HUDEP-2 (cell line): ENCODE results near the gene ECI1.
"Not testable (repeated sequence)": the region's sequence is repeated elsewhere in the genome, so short reads cannot be mapped to it uniquely, and the experiment has no call there.

ENCODE experiments used
- DNase-seq, 76 experiments: peaks; one replicate each; lab custom pipeline; 2025; ENCODE audit not compliant: unreplicated experiment in 76 of 76; lab: John Stamatoyannopoulos, UW

The ECI1 gene

DNA sequence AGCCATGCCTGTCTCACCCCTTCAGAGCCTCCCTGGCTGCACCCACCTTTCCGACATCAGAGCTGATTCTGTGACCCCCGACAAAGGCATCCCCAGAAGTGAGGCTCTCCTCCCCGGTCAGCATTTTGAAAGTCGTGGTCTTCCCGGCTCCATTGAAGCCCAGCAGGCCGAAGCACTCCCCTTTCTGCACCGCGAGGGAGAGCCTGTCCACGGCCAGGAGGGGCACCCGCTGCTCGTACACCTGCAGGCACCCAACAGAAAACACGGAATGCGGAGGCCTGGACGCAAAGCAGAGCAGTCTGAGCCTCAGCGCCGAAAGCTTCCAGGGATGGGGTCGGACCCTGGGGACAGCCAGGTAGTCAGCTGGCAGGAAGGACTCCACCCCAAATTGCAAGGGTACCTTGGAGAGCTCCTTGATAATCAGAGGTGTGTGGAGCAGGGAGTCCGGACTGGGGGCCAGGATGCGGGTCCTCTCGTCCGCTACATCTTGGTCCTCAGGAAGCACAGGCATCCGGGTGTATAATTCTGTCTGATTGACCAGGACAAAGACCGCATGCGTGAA is 29.7 kb upstream of the ECI1 start:
- DNase-seq, result no peak

DNA sequence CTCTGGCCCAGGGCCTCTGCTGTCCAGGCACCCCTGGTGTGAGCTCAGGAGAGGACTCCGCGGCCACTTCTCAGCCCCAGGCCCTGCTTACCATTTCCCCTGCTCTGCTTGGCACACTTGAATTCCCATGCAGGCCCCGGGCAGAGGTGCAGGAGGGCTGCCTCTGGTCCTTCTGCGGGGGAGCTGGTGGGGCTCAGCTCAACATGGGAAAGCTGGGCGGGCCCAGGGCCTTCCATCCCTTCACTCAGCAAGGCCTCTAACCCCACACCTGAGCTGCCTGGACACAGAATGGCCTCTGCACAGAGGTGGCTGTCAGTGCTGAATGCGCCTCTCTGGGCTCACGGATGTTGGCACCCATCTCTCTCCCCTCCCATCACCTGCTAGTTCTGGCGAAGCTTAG is 29.1 kb upstream of the ECI1 start:
- DNase-seq, result no peak

DNA sequence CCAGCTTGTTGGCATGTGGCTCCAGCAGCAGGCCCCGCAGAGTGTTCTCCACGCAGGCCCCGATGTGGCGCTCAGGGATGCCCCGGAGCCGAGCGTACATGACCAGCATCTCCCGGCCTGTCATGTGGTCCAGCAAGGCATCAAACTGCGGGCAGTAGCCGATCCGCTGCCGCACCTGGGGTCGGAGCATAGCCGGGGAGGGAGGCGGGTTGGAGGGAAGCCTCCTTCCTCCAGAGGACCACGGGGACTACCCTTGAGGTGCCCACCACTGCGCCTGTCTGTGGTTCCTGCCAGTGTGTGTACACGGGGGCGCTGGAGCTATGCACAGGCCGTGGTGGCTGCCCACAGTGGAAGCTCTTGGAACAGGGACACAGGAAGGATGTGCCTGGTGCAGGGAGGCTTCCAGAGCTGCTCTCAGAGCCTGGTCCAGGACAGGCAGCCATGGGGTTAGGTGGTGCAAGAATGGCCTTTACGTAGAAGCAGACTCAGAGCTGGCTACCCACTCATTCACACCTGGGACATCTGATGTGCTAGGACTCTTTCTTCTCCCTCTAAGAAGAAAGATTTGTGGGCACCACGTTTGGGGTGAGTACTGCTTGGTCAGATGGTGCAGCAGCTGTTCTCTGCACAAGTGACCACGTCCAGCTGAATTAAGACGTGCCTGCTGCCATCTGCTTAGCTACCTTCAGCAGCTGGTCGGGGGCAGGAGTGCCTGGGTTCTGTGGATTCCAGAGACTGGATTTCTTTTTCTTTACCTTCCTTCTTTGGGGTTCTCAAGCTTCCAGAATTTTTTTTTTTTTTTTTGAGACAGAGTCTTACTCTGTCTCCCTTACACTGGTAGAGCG is 27.8 kb upstream of the ECI1 start:
- DNase-seq, result no peak

DNA sequence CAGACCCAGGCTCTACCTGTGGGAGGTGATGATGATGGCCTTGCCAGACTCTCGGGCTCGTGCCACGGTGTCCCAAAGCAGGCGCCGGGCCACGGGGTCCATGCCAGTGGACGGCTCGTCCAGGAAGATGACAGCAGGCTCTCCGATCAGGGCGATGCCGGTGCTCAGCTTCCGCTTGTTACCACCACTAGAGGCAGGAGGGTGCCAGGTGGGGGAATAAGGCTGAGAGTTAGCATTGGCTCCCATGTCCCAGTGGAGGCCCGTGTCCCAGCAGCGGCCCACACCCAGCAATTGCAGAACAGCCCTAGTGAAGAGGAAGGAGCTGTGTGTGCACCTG is 26.9 kb upstream of the ECI1 start:
- no peak for DNase-seq

DNA sequence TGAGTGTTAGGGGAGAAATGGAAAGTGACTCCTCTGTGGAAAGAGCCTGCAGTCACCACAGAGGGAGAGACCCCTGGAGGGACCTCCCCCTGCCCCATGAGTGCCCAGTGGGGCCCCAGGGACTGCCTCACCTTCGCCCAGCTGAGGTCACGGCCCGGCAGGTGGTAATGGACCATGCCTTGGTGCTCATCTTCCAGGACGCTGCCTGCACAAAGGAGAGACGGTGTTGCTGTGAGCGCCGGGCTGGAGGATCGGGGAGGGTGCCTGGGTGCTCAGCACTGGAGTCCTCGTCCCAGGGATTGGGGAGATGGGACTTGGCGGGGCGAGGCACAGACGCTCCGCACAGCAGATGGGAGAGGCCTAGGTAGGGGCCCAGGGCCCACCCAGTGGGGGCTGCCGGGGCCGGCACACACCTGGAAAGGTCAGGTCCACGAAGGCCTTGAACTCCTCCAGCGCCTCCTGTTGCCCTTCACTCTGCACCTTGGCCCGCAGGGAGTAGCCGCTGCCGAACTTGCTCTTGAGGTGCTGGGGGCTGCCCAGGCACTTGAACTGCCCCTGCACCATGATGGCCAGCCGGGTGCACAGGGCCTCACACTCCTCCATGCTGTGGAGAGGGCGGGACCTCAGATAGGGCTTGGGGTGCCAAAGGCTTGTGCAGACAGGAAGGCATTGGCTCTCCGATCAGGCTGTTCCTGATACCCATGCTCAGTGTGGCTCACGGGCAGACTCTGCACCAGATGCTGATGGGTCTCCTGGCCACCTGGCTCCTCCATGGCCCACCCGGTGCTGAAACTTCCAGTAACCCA is 26.3 kb upstream of the ECI1 start:
- DNase-seq, result no peak

DNA sequence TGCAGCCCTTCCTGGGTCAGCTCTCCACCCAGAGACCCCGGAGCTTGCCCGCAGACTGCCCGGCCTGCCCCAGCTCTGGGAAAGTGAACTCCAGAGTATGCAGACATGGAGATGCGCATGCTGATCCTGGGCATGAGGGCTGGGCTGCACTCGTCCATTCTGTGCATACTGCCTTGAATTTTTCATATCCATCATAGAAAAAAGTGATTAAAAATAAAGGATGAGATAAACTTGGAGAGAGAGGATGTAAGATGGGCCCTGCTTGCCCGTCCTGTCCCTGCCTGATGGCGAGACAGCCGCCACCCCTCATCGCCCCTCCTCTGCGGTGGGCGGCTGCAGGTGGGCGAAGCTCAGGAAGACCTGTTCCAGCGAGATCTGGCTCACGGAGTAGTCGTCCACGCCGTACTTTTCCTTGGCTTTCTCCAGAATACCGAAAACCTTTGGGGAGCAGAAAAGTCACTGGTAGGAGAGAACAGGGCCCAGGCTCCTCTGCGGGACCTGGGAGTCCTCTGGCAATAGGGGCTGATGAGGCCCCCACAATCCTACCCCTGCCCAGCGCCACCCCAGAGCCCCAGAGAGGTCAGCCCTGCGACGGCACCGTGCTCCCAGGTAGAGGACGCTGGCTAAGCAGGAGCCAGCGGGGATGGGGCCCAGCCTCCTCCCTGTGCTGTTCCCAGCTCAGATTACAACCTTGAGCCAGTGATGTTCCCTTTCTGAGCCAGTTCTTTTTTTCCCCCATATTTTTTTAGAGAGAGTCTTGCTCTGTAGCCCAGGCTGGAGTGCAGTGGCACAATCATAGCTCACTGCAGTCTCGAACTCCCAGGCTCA is 25.2 kb upstream of the ECI1 start:
- no peak for DNase-seq

DNA sequence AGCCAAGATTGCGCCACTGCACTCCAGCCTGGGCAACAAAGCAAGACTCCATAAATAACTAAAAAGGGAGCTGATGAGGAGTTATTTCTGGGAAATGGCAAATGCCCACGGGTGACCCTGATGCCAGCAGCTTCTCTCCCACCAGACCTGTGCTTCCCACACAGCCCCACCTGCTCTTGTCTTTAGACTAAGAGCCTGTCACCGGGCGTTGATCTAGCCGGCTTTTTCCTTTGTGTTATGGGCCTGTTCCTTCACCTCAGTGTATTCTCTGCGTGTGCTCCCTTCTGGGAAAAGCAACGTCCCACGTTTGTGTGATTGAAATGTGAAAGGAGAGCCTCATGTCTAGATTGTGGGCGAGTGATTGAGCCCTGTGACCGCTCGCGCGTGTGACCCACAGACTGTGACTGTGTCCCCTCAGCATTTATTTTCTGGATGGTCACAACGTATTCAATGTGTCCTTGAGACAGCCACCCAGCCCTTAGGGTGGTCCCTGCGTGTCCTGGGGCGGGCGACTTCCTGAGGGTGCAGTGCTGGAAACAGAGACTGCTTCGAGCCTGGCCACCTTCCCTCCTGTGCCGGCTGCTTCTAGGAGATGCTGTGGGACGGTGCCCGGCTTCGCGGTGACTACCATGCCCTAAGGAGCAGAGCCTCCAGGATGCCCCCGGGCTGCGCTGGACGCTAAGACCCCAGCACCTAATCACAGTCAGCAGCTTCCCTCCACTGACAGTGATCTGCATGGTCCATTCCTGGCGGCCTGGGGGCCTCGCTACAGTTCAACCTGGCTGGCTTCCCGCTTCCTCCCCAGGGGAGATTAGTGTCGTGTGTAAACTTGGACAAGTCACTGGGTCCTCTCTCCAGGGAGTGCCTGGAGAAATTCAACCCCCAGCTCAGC is 24.3 kb upstream of the ECI1 start:
- no peak for DNase-seq

DNA sequence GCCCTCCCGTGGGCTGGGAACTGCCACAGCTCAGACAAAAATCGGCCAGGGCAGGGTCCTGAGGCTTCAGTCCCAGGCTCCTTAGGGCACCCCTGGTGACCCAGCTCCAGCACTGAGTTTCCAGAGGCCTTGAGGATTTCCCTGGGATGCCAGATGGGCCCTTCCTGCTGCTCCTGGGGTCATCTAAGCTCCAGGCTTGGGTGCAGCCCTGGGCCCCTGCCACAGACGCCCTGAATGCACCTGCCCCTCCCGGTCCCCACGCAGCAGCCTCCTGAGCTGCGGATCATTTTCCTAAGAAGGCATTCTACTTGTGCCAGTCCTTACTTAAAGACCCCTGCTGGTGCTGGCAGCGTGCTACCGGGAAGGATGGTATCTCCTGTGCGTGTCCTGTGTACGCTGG is 22.5 kb upstream of the ECI1 start:
- DNase-seq, result no peak

DNA sequence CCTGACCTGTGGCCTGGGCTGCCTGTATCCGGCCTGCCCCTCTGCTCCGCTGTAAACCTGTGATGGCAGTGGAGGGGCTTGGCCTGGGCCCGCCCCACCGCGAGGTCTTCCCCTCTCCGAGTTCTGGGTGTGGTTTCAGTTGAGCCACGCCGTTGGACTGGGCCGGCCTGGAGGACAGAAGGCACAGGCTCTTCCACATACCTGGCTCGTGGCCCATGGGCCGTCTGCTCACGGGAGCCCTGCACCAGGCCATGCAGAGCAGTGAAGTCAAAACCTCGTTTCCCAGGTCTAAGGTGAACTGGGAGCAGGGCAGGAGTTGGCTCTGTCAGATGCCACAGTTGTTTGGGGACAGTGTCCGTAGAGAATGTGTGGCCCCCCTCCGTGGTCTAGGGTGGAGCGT is 22.1 kb upstream of the ECI1 start:
- DNase-seq, result no peak

DNA sequence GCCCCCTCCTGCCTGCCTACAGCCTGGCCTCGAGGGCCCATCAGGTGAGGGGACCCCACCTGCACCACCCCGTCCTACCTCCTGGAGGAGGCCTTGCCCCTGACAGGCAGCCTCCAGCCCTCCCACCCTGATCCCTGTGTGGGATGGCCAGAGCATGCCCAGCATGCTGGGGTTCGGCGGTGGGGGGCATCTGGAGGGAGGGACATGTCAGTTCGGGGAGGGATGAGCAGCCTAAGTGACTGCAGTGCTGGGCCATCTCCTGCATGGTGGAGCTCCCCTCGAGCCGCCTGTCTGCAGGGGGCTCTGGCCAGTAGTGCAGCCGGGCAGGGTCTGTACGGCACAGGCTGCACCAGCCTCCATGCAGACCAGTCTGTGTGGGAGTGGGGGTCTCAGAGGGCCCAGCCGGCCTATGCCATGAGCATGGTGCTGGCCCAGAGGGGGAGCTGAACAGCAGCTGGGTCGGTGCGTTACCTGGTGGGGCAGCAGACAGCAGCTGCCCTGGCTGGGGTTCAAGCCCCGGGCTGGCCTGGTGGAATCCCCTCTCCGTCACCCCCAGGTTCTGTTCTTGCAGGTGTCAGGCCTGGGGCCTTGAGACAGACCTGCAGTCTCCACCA is 20.6 kb upstream of the ECI1 start:
- no peak for DNase-seq

DNA sequence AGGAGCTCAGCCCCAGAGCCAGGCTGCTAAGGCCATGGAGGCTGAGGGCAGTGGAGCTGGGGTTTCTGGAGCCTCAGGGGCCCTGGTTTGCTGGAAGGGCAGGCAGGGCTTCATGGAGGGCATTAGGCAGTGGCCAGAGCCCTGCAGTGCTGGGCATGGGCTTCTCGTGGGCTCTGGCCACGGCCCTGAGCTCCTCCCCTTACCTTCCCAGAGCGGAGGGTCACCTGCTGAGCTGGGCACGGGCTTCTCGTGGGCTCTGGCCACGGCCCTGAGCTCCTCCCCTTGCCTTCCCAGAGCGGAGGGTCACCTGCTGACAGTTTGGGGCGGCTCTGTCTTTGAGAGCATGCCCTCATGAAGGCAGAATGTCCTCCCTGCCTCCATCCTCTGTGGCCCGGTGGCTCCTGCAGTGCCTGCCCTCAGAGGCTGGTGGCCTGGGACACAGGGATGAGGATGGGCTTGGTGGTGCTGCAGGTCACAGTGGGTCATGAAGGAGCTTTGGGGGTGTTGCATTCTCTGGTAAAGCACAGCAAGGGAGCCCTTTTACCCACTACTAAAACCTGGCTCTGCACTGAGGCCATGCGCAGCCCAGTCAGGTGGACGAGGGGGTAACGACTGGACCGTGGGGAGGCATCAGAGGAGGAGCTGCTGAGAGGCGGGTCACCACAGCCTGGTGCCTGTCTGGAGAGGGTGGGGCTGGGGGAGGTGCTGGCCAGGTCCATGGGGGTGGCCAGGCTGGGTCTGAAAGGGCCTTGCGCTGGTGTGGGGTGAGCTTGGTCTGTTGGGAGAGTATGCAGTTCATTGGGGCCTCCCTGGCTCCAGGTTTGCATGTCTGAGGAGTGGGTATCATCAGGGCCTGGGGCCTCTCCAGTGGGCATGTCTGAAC is 19.4 kb upstream of the ECI1 start:
- no peak for DNase-seq

DNA sequence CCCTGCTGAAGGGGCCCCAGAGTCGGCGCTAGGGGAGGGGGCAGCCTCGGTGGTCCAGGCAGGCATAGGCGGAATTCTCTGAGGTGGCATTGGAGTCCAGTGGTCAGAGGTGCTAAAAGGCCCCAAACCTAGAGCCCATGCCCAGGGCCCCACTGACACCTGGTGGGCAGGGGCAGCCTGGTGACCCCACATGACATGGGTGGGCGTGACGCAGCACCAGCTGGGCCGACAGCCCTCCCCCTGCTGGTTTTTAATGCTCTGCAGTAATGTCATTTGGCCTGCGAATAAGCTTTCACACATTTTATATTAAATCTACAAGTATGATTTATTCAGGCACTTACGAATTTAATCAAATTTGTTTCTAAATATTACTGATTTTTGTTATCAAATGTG is 18.7 kb upstream of the ECI1 start:
- no peak for DNase-seq

DNA sequence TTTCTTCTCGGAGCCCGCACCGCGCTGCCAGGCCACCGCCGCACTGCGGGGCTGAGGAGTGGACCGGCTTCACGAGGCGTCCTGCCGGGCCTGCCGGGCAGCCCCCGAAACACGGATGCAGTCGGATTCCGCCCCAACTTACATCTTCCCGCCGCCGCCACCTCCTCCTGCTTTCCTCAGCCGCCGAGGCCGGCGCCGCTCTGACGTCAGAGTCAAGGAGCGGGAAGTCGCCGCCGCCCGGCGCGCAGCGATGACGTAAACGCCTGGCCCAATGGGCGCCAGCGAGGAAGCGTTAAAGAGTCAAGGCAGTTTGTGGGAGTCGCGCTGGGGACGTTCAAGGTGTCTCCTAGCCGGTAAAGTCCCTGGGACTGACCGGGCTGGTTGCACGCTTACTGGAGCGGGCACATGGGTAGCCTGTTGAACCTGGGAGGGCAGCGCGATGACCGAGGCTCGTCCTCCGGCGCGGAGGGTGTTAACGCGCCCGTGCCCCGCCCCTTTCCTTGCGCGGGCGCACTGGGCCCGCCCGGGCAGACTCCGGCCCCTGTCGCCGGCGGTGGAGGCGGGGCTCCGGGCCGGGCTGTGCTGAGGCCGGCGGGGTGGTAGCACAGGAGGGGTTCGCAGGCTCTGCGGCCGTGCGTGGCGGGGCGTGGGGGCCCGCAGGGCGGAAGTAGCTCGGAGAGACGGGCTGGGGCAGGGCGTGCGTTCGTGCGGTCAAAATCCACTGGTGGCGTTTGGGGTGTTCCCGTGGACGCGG is 16.7 kb upstream of the ECI1 start, which contains the start of gene RNPS1:
TSS of gene RNPS1 (minus strand) at position 214 of the 754 bp plus-strand sequence. CDS start 3,483 bp downstream, outside the sequence.
- DNase-seq, result peak in 75 of 76 experiments; percentile 57 to 95 (median 87)

DNA sequence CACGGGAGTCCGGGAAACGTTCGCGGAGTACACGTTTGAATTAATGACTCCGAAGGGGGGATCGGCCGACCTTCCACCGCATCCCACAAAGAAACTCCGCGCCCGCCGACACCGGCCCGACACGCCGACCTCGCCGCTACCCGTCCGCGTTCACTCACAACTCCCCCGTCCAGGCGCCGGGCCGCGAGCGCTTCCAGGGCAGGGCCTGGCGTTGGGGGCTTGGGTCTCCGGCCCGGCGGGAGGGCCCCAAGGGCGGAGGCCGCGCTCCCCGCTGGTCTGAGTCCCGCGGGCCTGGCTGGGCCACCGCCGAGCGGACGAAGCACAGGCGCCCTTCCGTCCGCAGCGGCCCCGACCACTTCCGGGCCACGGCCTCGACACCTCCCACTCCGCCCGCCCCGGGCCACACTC is 16.1 kb upstream of the ECI1 start:
- peak in 12 of 76 experiments; percentile 32 to 77 (median 66) for DNase-seq

DNA sequence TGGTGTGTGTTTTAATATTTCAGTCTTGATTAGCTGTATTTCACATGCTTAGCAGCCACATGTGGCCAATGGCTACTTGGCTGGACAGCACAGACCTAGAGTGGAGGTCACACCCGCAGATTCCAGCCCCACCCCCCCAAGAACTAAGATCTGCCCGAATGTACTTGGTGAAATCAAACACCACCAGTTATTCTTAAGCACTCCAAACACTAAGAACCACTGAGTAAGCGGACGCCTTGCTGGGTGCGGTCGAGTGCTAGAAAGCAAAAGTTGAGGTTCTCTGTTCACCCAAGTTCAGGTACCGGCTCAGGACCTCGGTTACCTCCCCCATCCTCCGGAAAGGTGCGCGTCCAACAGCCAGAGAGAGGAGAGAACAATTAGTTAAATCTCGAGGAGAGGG is 15.5 kb upstream of the ECI1 start:
- not testable (repeated sequence) for DNase-seq

DNA sequence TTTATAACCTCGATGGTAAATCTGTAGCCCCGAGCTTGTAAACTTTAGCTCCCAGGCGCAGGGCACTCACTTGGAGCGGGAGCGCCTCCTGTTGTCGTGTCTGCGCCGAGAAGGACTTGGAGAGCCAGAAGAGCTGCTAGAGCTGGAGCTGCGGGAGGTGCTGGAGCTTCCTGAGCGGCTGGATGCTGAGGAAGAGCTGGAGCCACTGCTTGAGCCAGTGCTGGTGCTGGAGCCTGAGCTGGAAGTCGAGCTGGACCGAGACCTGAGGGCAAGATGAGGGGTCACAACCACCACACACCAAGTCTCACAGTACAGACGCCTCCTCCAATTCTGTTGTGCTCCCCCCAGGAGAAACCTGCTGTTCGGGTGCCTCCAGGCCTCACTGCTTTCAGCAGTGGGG is 11.6 kb upstream of the ECI1 start:
- DNase-seq, result not testable (repeated sequence)

DNA sequence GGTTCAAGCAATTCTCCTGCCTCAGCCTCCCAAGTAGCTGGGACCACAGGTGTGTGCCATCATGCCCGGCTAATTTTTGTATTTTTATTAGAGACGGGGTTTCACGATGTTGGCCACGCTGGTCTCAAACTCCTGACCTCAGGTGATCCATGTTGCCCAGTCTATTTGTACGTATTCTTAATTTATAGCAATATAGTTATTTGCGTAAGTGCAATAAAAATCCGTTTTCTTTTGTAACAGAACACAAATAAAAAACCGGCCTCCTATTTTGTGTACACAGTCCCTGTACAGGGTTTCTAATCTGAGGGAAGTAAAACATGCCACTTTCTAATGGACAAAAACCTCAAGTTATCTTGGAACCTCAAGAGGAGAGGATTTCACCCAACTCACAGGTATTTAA is 8.9 kb upstream of the ECI1 start:
- no peak for DNase-seq

DNA sequence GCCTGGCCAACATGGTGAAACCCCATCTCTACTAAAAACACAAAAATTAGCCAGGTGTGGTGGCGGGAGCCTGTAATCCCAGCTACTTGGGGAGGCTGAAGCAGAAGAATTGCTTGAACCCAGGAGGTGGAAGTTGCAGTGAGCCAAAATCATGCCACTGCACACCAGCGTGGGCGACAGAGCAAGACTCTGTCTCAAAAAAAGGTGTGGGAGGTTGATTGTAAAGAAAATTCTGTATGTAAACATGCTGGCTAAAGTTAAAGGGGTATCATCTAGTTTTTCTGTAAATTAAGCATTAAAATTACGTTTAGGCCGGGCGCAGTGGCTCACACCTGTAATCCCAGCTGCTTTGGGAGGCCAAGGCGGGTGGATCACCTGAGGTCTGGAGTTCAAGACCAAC is 7.1 kb upstream of the ECI1 start:
- DNase-seq, result not testable (repeated sequence)
